ENCODE measurements around the gene UNC5C.

UNC5C gene

DNA sequence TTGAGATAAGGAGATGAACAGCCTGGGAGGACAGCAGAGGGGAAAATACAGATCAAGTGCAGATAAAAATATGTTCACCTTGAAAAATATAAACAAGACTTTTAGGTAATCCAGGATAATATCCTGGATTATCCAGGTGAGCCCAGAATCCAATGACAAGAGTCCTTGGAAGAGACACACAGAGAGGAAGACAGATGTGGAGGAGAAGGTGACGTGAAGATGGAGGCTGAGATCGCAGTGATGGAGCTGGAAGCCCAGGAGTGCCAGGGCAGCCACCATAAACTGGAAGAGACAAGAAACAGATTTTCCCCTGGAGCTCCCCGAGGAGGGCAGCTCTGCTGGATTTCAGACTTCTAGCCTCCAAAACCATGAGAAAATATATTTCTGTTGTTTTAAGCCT is 230.7 kb downstream of the UNC5C start:
- no peak overlapping the region for H3K4ac ChIP-seq (ENCODE audit: low read depth, low read length)
- H3K79me2 ChIP-seq (ENCODE audit: control insufficient read depth, insufficient read depth, low read length, poor library complexity) = no peaks in the 10 kb centered on the region
- no peak overlapping the region for H2AFZ ChIP-seq (ENCODE audit: insufficient read depth, low read length, poor library complexity)
- peaks cover 11 to 13% of the 10 kb centered on the region in 2 experiments for H3K4me1 ChIP-seq (ENCODE audit: control insufficient read depth in 1 of 2, insufficient read depth in 2 of 2, low read length in 2 of 2)
- no peak overlapping the region for H3K14ac ChIP-seq (ENCODE audit: low read length)
- H2BK12ac ChIP-seq (ENCODE audit: low read length) = no peak overlapping the region
- H3K18ac ChIP-seq (ENCODE audit: low read length) = no peak overlapping the region
- H3K9me3 ChIP-seq (ENCODE audit: insufficient read depth, low read depth, low read length) = no peaks in the 10 kb centered on the region
- no peak overlapping the region for H2AK5ac ChIP-seq (ENCODE audit: low read length)
- no peak overlapping the region for H4K12ac ChIP-seq (ENCODE audit: low read depth, low read length)
- peaks cover 5% of the 10 kb centered on the region for H3K79me1 ChIP-seq (ENCODE audit: low read length)
- WGBS (ENCODE audit: extremely low coverage, insufficient coverage, insufficient read length) = no CpG with 5 or more reads among the region's 3 CpGs
- H2BK120ac ChIP-seq (ENCODE audit: insufficient read depth, low read length, poor library complexity) = no peak overlapping the region
- H2BK5ac ChIP-seq (ENCODE audit: low read depth, low read length, poor library complexity) = no peak overlapping the region
- no peak overlapping the region for H3K4me3 ChIP-seq (ENCODE audit: low read depth, low read length)
- no peak overlapping the region for H3K4me2 ChIP-seq (ENCODE audit: low read length)
- DNase-seq = no peak
- no peaks in the 10 kb centered on the region for H3K27me3 ChIP-seq (ENCODE audit: insufficient read depth, low read length)
- no peak overlapping the region for H4K91ac ChIP-seq (ENCODE audit: low read depth, low read length)
- no peak overlapping the region for H3K23ac ChIP-seq (ENCODE audit: low read length)
- H3K36me3 ChIP-seq (ENCODE audit: control insufficient read depth in 1 of 2, insufficient read depth in 2 of 2, low read length in 2 of 2) = no peaks in the 10 kb centered on the region
- no peak overlapping the region for H4K8ac ChIP-seq (ENCODE audit: low read depth, low read length)
- no peak overlapping the region for H3K9ac ChIP-seq (ENCODE audit: low read length)
- peak overlapping the region; percentile 59 for H3K27ac ChIP-seq (ENCODE audit: low read depth, low read length)

DNA sequence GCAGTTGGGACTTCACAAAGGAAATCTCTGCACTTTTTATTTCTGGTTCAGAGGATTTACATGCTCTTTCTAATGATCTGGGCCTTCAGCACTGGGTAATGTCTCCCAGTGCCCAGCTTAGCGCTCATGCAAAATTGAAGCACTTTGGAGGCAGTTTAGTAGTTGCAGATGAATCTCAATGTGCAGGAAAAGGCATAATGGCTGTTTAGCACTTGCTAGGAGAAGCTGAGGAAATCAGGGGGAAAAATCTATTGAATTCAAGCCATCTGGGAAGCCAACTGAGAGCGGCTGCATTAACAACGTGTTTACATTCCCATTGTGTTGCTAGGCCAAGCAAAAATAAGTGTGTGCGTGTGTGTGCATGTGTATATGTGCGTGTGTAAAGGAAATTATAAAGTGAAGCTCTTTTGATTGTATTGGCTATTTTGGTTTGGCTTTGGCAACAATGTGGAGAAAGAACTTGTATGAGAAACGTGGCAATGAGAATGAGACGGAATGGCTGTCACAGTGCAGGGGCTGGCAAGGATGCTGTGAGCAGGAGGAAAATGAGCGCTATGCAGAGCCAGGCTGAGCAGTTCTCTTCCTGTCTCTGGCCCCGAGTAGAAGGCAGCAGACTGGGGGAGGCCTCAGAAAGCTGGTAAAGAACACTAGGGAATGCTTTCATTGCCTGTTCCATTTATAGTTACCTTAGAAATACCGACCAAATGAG is 231.5 kb downstream of the UNC5C start:
- H2AK5ac ChIP-seq (ENCODE audit: low read length) = no peak overlapping the region
- no peaks in the 10 kb centered on the region for H3K36me3 ChIP-seq (ENCODE audit: control insufficient read depth in 1 of 2, insufficient read depth in 2 of 2, low read length in 2 of 2)
- peak overlapping the region; percentile 2 for H4K91ac ChIP-seq (ENCODE audit: low read depth, low read length)
- peak overlapping the region; percentile 36 for H2BK5ac ChIP-seq (ENCODE audit: low read depth, low read length, poor library complexity)
- H3K79me2 ChIP-seq (ENCODE audit: control insufficient read depth, insufficient read depth, low read length, poor library complexity) = no peaks in the 10 kb centered on the region
- no peak overlapping the region for H3K4me3 ChIP-seq (ENCODE audit: low read depth, low read length)
- no peaks in the 10 kb centered on the region for H3K27me3 ChIP-seq (ENCODE audit: insufficient read depth, low read length)
- peak overlapping the region; percentile 59 for H3K27ac ChIP-seq (ENCODE audit: low read depth, low read length)
- H3K18ac ChIP-seq (ENCODE audit: low read length) = no peak overlapping the region
- WGBS (ENCODE audit: extremely low coverage, insufficient coverage, insufficient read length) = no CpG with 5 or more reads among the region's 10 CpGs
- H4K12ac ChIP-seq (ENCODE audit: low read depth, low read length) = no peak overlapping the region
- no peak overlapping the region for H3K4ac ChIP-seq (ENCODE audit: low read depth, low read length)
- no peak for DNase-seq
- peaks cover 11 to 13% of the 10 kb centered on the region in 2 experiments for H3K4me1 ChIP-seq (ENCODE audit: control insufficient read depth in 1 of 2, insufficient read depth in 2 of 2, low read length in 2 of 2)
- no peak overlapping the region for H3K9ac ChIP-seq (ENCODE audit: low read length)
- H3K4me2 ChIP-seq (ENCODE audit: low read length) = no peak overlapping the region
- H2BK12ac ChIP-seq (ENCODE audit: low read length) = no peak overlapping the region
- H4K8ac ChIP-seq (ENCODE audit: low read depth, low read length) = peak overlapping the region; percentile 3
- H2AFZ ChIP-seq (ENCODE audit: insufficient read depth, low read length, poor library complexity) = no peak overlapping the region
- peak overlapping the region; percentile 29 for H2BK120ac ChIP-seq (ENCODE audit: insufficient read depth, low read length, poor library complexity)
- H3K23ac ChIP-seq (ENCODE audit: low read length) = no peak overlapping the region
- no peaks in the 10 kb centered on the region for H3K9me3 ChIP-seq (ENCODE audit: insufficient read depth, low read depth, low read length)
- H3K79me1 ChIP-seq (ENCODE audit: low read length) = peaks cover 5% of the 10 kb centered on the region
- no peak overlapping the region for H3K14ac ChIP-seq (ENCODE audit: low read length)

DNA sequence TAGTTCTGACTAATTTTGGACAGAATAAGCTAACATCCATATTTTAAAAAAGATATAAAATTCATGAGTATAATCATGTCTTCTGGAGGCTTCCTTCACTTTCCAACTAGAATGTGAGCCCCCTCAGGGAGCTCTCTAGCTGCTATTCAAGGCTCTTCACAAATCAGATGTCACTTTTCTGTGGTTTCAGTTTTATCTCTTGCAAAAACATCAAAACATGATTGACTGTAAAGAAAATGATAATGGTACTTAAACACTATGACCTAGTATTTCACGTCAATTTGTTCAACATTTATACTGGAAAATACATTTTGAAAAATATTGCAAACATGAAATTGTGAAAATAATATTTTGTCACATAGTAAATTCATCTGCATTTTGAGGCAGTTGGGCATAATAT is 234.2 kb downstream of the UNC5C start:
- H3K27ac ChIP-seq (ENCODE audit: low read depth, low read length) = no peak overlapping the region
- no peaks in the 10 kb centered on the region for H3K27me3 ChIP-seq (ENCODE audit: insufficient read depth, low read length)
- H4K12ac ChIP-seq (ENCODE audit: low read depth, low read length) = no peak overlapping the region
- H3K79me1 ChIP-seq (ENCODE audit: low read length) = peaks cover 5% of the 10 kb centered on the region
- H3K4me2 ChIP-seq (ENCODE audit: low read length) = no peak overlapping the region
- H3K9me3 ChIP-seq (ENCODE audit: insufficient read depth, low read depth, low read length) = no peaks in the 10 kb centered on the region
- H3K4ac ChIP-seq (ENCODE audit: low read depth, low read length) = no peak overlapping the region
- H3K14ac ChIP-seq (ENCODE audit: low read length) = no peak overlapping the region
- no peak for DNase-seq
- no peak overlapping the region for H2AFZ ChIP-seq (ENCODE audit: insufficient read depth, low read length, poor library complexity)
- H4K8ac ChIP-seq (ENCODE audit: low read depth, low read length) = no peak overlapping the region
- peaks cover 11 to 13% of the 10 kb centered on the region in 2 experiments for H3K4me1 ChIP-seq (ENCODE audit: control insufficient read depth in 1 of 2, insufficient read depth in 2 of 2, low read length in 2 of 2)
- WGBS (ENCODE audit: extremely low coverage, insufficient coverage, insufficient read length) = no CpG with 5 or more reads among the region's 1 CpG
- H4K91ac ChIP-seq (ENCODE audit: low read depth, low read length) = no peak overlapping the region
- H3K4me3 ChIP-seq (ENCODE audit: low read depth, low read length) = no peak overlapping the region
- H2BK120ac ChIP-seq (ENCODE audit: insufficient read depth, low read length, poor library complexity) = no peak overlapping the region
- H2AK5ac ChIP-seq (ENCODE audit: low read length) = no peak overlapping the region
- H2BK5ac ChIP-seq (ENCODE audit: low read depth, low read length, poor library complexity) = no peak overlapping the region
- no peak overlapping the region for H3K23ac ChIP-seq (ENCODE audit: low read length)
- no peak overlapping the region for H3K18ac ChIP-seq (ENCODE audit: low read length)
- no peak overlapping the region for H3K9ac ChIP-seq (ENCODE audit: low read length)
- no peaks in the 10 kb centered on the region for H3K79me2 ChIP-seq (ENCODE audit: control insufficient read depth, insufficient read depth, low read length, poor library complexity)
- H2BK12ac ChIP-seq (ENCODE audit: low read length) = no peak overlapping the region
- no peaks in the 10 kb centered on the region for H3K36me3 ChIP-seq (ENCODE audit: control insufficient read depth in 1 of 2, insufficient read depth in 2 of 2, low read length in 2 of 2)

DNA sequence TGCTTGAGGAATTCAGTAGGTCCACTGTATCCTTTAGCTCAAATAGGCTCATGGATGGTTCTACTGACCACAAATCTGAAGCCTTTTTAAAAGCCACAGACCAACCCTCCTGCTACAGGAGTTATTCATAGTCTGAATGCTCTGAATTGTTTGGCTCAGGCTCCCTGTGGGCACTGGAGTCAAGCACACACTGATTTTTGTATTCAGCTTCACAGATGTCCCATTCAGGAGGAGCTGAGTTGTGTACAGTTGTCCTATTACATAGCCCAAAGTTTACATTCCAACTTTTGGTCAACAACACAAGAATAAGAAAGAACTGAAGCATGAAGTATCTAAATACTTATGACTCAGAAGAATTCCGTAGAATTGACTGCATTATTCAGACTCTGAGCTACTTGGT is 243.9 kb downstream of the UNC5C start:
- peak; percentile 59 to 71 for DNase-seq
- H3K4me1 ChIP-seq (ENCODE audit: control insufficient read depth in 1 of 2, insufficient read depth in 2 of 2, low read length in 2 of 2) = no peaks in the 10 kb centered on the region
- H3K27ac ChIP-seq (ENCODE audit: low read depth, low read length) = no peak overlapping the region
- peaks cover 3 to 4% of the 10 kb centered on the region in 2 experiments for H3K36me3 ChIP-seq (ENCODE audit: control insufficient read depth in 1 of 2, insufficient read depth in 2 of 2, low read length in 2 of 2)
- H3K9me3 ChIP-seq (ENCODE audit: insufficient read depth, low read depth, low read length) = no peaks in the 10 kb centered on the region
- no CpG with 5 or more reads among the region's 1 CpG for WGBS (ENCODE audit: extremely low coverage, insufficient coverage, insufficient read length)
- no peak overlapping the region for H2BK5ac ChIP-seq (ENCODE audit: low read depth, low read length, poor library complexity)
- no peak overlapping the region for H3K4me2 ChIP-seq (ENCODE audit: low read length)
- H3K27me3 ChIP-seq (ENCODE audit: insufficient read depth, low read length) = no peaks in the 10 kb centered on the region
- H3K4me3 ChIP-seq (ENCODE audit: low read depth, low read length) = no peak overlapping the region
- no peak overlapping the region for H3K23ac ChIP-seq (ENCODE audit: low read length)
- no peak overlapping the region for H2BK12ac ChIP-seq (ENCODE audit: low read length)
- H2BK120ac ChIP-seq (ENCODE audit: insufficient read depth, low read length, poor library complexity) = no peak overlapping the region
- no peak overlapping the region for H3K4ac ChIP-seq (ENCODE audit: low read depth, low read length)
- no peaks in the 10 kb centered on the region for H3K79me2 ChIP-seq (ENCODE audit: control insufficient read depth, insufficient read depth, low read length, poor library complexity)
- no peaks in the 10 kb centered on the region for H3K79me1 ChIP-seq (ENCODE audit: low read length)
- H4K91ac ChIP-seq (ENCODE audit: low read depth, low read length) = no peak overlapping the region
- no peak overlapping the region for H4K8ac ChIP-seq (ENCODE audit: low read depth, low read length)
- no peak overlapping the region for H2AFZ ChIP-seq (ENCODE audit: insufficient read depth, low read length, poor library complexity)
- no peak overlapping the region for H4K12ac ChIP-seq (ENCODE audit: low read depth, low read length)
- no peak overlapping the region for H2AK5ac ChIP-seq (ENCODE audit: low read length)
- H3K9ac ChIP-seq (ENCODE audit: low read length) = no peak overlapping the region
- H3K18ac ChIP-seq (ENCODE audit: low read length) = no peak overlapping the region
- no peak overlapping the region for H3K14ac ChIP-seq (ENCODE audit: low read length)
